Small intestine (tissue), 7 donors: ENCODE data around the gene LY6G6C. TPM values are rescaled to one million over a fixed set of nuclear protein-coding genes. Genes with fewer than 3 reads are reported as not detected.

ENCODE experiments used
- DNase-seq, 2 donors: peaks; one replicate each; pipeline versions ENCODE4 v3.0.0 to v3.0.0-alpha.2; 2013
- FAIRE-seq: peaks from 2 replicates; lab custom pipeline; 2012; peaks lifted over from hg19 to GRCh38; lab: Jason Lieb, UNC
- H3K27ac ChIP-seq, 3 donors: one replicate each; pipeline ENCODE4 v1.5.1; 2013; ENCODE audit warnings: low read length in 2 of 3, mild to moderate bottlenecking in 2 of 3, control low read depth in 1 of 3, inconsistent platforms in 1 of 3, low read depth in 1 of 3, moderate library complexity in 1 of 3
- H3K27me3 ChIP-seq, 3 donors: one replicate each; pipeline ENCODE4 v1.6.1; 2013; ENCODE audit warnings: low read length in 3 of 3, inconsistent platforms in 1 of 3; ENCODE audit not compliant: control insufficient read depth in 3 of 3, insufficient read depth in 3 of 3
- H3K36me3 ChIP-seq, 3 donors: one replicate each; pipeline ENCODE4 v1.6.1; 2013; ENCODE audit warnings: low read length in 3 of 3, inconsistent platforms in 1 of 3, low read depth in 1 of 3, mild to moderate bottlenecking in 1 of 3, moderate library complexity in 1 of 3; ENCODE audit not compliant: control insufficient read depth in 3 of 3, insufficient read depth in 2 of 3
- H3K4me1 ChIP-seq, 3 donors: one replicate each; pipeline ENCODE4 v1.6.1; 2013; ENCODE audit warnings: low read length in 2 of 3, inconsistent platforms in 1 of 3, low read depth in 1 of 3, mild to moderate bottlenecking in 1 of 3, moderate library complexity in 1 of 3; ENCODE audit not compliant: control insufficient read depth in 3 of 3, insufficient read depth in 2 of 3
- H3K4me3 ChIP-seq, 3 donors: one replicate each; pipeline ENCODE4 v1.5.1; 2013; ENCODE audit warnings: low read length in 3 of 3, control low read depth in 1 of 3, inconsistent platforms in 1 of 3, low read depth in 1 of 3, mild to moderate bottlenecking in 1 of 3, moderate library complexity in 1 of 3
- H3K9me3 ChIP-seq, 2 donors: one replicate each; pipeline ENCODE4 v1.6.1; 2013; ENCODE audit warnings: low read depth in 1 of 2, low read length in 1 of 2; ENCODE audit not compliant: control insufficient read depth in 2 of 2, insufficient read depth in 1 of 2
- WGBS, 3 donors: extraction: QIAGEN DNeasy Blood & Tissue Kit; methylation state at CpG; one replicate each; pipeline ENCODE4 v1.1.7; 2013; 5-methylcytosine and 5-hydroxymethylcytosine counted together
- polyA plus RNA-seq, 4 donors: library from polyadenylated mRNA; stranded (reverse) in 3 of 4; unstranded in 1 of 4; fragments of 200-250 nt in 3 of 4; fragments of 120-200 nt in 1 of 4; gene quantifications; one replicate each; pipeline versions ENCODE4 v1.2.1 to v1.2.3, GENCODE V29; 2013
- donor health status: healthy with polysubstance abuse.
- donor health status: control.
- donor health status: control.
- donor health status: Bipolar disorder and iron deficiency.
- donor health status: healthy.

The LY6G6C gene
- polyA plus RNA-seq, 4 donors, result 0.18 TPM; not detected in 3

- no peaks in the 10 kb centered on the region for H3K9me3 ChIP-seq
- 75 to 87% (median 80%) methylated on average over 10 of the region's 10 CpGs for WGBS, 3 donors
Observed at GRCh38 chr6:31717499-31718222, 3.9 kb downstream of the LY6G6C start.

GRCh38 chr6:31715022-31715958, 6.3 kb downstream of the LY6G6C start, which contains the start of gene LY6G6D:
Gene LY6G6D, plus strand, starts transcription at chr6:31715348. Its CDS starts 8 bp downstream, at chr6:31715356.
- FAIRE-seq (no peak), DNase-seq (no peak)
- no peaks in the 10 kb centered on the region for H3K27me3 ChIP-seq
- H3K27ac ChIP-seq, result peak within 1 kb of the TSS in 1 of 3 donors; percentile 51
- peaks cover 0 to 37% (median 4%) of the 10 kb centered on the region in 3 donors for H3K4me1 ChIP-seq
- H3K4me3 ChIP-seq, result no peak within 1 kb of the TSS
- H3K36me3 ChIP-seq, result no peaks in the 10 kb centered on the region
- no peaks in the 10 kb centered on the region for H3K9me3 ChIP-seq
- WGBS, 3 donors, result 77 to 92% (median 87%) methylated on average over 12 to 16 of the region's 16 CpGs

More at GRCh38 chr6:31717499-31718222, 3.9 kb downstream of the LY6G6C start:
- DNase-seq (no peak), FAIRE-seq (no peak)
- Histone ChIP-seq H3K4me1 (peaks cover 0 to 30% (median 0%) of the 10 kb centered on the region in 3 donors), H3K36me3 (no peaks in the 10 kb centered on the region), H3K4me3 (no peak overlapping the region), H3K27ac (no peak overlapping the region), H3K27me3 (no peaks in the 10 kb centered on the region)

- Histone ChIP-seq H3K27ac (peak overlapping the region in 1 of 3 donors; percentile 51), H3K36me3 (peaks cover 0 to 4% (median 0%) of the 10 kb centered on the region in 3 donors), H3K27me3 (no peaks in the 10 kb centered on the region), H3K4me1 (peaks cover 0 to 37% (median 4%) of the 10 kb centered on the region in 3 donors), H3K4me3 (no peak overlapping the region), H3K9me3 (no peaks in the 10 kb centered on the region)
- FAIRE-seq (no peak), DNase-seq (peak in 1 of 2 donors; percentile 65)
- 11 to 33% (median 18%) methylated on average over 5 of the region's 5 CpGs for WGBS, 3 donors
Observed at GRCh38 chr6:31713991-31714684, 7.4 kb downstream of the LY6G6C start.

- no peaks in the 10 kb centered on the region for H3K9me3 ChIP-seq
- peak overlapping the region in 1 of 3 donors; percentile 51 for H3K27ac ChIP-seq
- peaks cover 0 to 4% (median 0%) of the 10 kb centered on the region in 3 donors for H3K36me3 ChIP-seq
- no peak for FAIRE-seq
- H3K4me1 ChIP-seq, result peaks cover 0 to 30% (median 4%) of the 10 kb centered on the region in 3 donors
- no peak for DNase-seq
- H3K27me3 ChIP-seq, result no peaks in the 10 kb centered on the region
- 62 to 71% (median 64%) methylated on average over 4 of the region's 4 CpGs for WGBS, 3 donors
- no peak overlapping the region for H3K4me3 ChIP-seq
Observed at GRCh38 chr6:31713465-31713864, 8.1 kb downstream of the LY6G6C start.

GRCh38 chr6:31712296-31712695, 9.2 kb downstream of the LY6G6C start:
- FAIRE-seq, result no peak
- WGBS, 3 donors, result 74 to 82% (median 81%) methylated on average over 8 of the region's 8 CpGs
- Histone ChIP-seq H3K27ac (no peak overlapping the region), H3K4me3 (no peak overlapping the region), H3K27me3 (no peaks in the 10 kb centered on the region), H3K9me3 (no peaks in the 10 kb centered on the region), H3K36me3 (peaks cover 0 to 4% (median 0%) of the 10 kb centered on the region in 3 donors), H3K4me1 (peaks cover 0 to 24% (median 4%) of the 10 kb centered on the region in 3 donors)
- peak in 1 of 2 donors; percentile 54 for DNase-seq

DNA sequence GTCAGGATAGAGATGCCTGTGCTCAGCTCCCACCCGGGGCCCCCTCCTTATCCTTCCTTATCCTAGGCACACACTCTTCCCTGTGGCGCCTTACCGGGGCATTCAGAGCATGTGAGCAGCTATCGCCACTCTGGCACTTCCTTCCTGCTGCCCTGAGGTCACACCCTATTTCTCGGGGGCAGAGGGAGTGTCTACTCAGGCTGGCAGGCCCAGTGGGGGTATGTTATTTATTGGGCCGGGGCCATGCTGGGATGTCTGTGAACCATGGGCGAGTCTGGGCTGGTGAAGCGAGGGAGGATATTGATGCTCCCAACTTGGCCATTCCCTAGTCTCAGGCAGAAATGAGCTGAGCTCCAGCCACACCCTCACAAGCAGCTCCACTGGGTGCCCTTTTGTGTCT, 10.3 kb downstream of the LY6G6C start:
- Histone ChIP-seq H3K4me3 (no peak overlapping the region), H3K4me1 (peaks cover 0 to 23% (median 4%) of the 10 kb centered on the region in 3 donors), H3K27ac (no peak overlapping the region), H3K27me3 (no peaks in the 10 kb centered on the region), H3K36me3 (peaks cover 0 to 4% (median 0%) of the 10 kb centered on the region in 3 donors), H3K9me3 (no peaks in the 10 kb centered on the region)
- 27 to 44% (median 43%) methylated on average over 8 of the region's 8 CpGs for WGBS, 3 donors
- FAIRE-seq (no peak), DNase-seq (peak; percentile 34 to 61)

DNA sequence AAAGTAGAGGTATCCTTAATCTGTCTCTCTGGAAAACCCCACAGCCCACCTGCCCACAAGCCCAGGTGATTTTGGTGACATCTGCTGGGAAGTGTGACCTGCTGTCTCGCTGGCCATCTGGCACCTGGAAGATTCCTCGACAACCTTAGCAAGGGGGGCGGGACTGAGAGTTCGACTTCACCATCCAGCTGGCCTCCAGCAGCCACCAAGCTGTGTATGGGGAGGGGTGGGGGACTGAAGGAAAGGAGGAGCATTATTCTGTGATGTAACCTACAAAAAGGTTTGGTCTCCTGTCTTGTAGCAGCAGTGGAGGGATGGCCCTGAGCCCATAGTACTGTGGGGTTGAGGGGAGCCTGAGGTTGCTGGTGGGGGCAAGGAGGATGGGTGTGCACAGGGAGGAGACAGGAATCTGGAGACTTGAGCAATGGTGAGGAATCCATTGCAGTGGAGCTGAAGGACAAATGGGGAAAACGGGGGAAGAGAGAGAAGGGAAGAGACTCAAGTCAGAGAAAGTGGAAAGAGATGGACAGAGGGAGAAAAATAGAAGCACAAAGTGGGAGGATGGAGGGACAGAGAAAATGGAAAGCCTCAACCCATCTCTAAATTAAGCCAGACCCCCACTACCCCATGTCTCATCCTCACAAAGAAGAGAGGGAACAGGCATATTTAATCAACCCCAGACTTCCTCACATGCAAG, 10.9 kb downstream of the LY6G6C start:
- H3K36me3 ChIP-seq, result peaks cover 0 to 4% (median 0%) of the 10 kb centered on the region in 3 donors
- H3K4me1 ChIP-seq, result peaks cover 0 to 23% (median 4%) of the 10 kb centered on the region in 3 donors
- no peak for FAIRE-seq
- no peak for DNase-seq
- H3K9me3 ChIP-seq, result no peaks in the 10 kb centered on the region
- 59 to 68% (median 64%) methylated on average over 5 of the region's 5 CpGs for WGBS, 3 donors
- H3K27me3 ChIP-seq, result no peaks in the 10 kb centered on the region
- H3K27ac ChIP-seq, result no peak overlapping the region
- no peak overlapping the region for H3K4me3 ChIP-seq
